Heart left ventricle (tissue), 13 donors: ENCODE measurements around the gene PGBD2.
"Not testable (repeated sequence)": the region's sequence is repeated elsewhere in the genome, so short reads cannot be mapped to it uniquely, and the experiment has no call there.

Experiments used
- POLR2A ChIP-seq, 2 donors: fragments of 450-650 bp; IDR thresholded peaks; one replicate each; pipeline ENCODE4 v1.6.1; 2017; ENCODE audit warnings: antibody characterized with exemption in 2 of 2, mild to moderate bottlenecking in 2 of 2, moderate library complexity in 2 of 2
- TF ChIP-seq, protein P1 (sequence below), 12 donors: fragments of 200-600 bp; sonication (generic) in 4 of 12; IDR thresholded peaks; one replicate each; pipeline versions ENCODE4 v1.5.0 to v1.8.0; 2018 to 2022; ENCODE audit warnings: antibody characterized with exemption in 12 of 12, mild to moderate bottlenecking in 5 of 12
- donor health status: ischemic (EF 13 %, LVEDD 7.1; RV severe dilation, severe dysfunction).
- donor health status: DM: no; HTN: yes; CAD: no.
- donor health status: DM: no; HTN: no; CAD: no.
- donor health status: ischemic (EF 25% LVEDD 6.9; RV normal size, moderate dysfunction).
- donor health status: ischemic (EF 25% LVEDD 5.7; RV mildly dilated, moderate dysfunction).
- donor health status: ischemic (EF 35%, LVEDD 5.7; RV mildly dilated, moderate dysfunction).
- donor health status: nonischemic (EF 11% LVEDD 7.7; RV severe dilation, severe dysfunction).
- donor health status: DM: yes; HTN: yes; CAD: no.
- donor health status: PGD.
- donor health status: ischemic (EF 29% LVEDD 5.4; RV normal size, mild dysfunction).
- donor health status: nonischemic (EF 23%, LVEDD 6.1; RV moderate dilation, normal function).

- TF ChIP-seq, protein P1, sequence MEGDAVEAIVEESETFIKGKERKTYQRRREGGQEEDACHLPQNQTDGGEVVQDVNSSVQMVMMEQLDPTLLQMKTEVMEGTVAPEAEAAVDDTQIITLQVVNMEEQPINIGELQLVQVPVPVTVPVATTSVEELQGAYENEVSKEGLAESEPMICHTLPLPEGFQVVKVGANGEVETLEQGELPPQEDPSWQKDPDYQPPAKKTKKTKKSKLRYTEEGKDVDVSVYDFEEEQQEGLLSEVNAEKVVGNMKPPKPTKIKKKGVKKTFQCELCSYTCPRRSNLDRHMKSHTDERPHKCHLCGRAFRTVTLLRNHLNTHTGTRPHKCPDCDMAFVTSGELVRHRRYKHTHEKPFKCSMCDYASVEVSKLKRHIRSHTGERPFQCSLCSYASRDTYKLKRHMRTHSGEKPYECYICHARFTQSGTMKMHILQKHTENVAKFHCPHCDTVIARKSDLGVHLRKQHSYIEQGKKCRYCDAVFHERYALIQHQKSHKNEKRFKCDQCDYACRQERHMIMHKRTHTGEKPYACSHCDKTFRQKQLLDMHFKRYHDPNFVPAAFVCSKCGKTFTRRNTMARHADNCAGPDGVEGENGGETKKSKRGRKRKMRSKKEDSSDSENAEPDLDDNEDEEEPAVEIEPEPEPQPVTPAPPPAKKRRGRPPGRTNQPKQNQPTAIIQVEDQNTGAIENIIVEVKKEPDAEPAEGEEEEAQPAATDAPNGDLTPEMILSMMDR (IDR thresholded peaks at IDR 0.05): not testable (repeated sequence)
- TF ChIP-seq POLR2A (IDR thresholded peaks at IDR 0.05): not testable (repeated sequence)
These were observed 39.9 kb downstream of the PGBD2 start for GRCh38 chr1:248945856-248946416.
